ENCODE data around the gene LRRC59. TPM values are rescaled to one million over a fixed set of nuclear protein-coding genes. Genes with fewer than 3 reads are reported as not detected.
"Not testable (repeated sequence)": the region's sequence is repeated elsewhere in the genome, so short reads cannot be mapped to it uniquely, and the experiment has no call there.

The LRRC59 gene
- total RNA-seq: 68.2 TPM

DNA sequence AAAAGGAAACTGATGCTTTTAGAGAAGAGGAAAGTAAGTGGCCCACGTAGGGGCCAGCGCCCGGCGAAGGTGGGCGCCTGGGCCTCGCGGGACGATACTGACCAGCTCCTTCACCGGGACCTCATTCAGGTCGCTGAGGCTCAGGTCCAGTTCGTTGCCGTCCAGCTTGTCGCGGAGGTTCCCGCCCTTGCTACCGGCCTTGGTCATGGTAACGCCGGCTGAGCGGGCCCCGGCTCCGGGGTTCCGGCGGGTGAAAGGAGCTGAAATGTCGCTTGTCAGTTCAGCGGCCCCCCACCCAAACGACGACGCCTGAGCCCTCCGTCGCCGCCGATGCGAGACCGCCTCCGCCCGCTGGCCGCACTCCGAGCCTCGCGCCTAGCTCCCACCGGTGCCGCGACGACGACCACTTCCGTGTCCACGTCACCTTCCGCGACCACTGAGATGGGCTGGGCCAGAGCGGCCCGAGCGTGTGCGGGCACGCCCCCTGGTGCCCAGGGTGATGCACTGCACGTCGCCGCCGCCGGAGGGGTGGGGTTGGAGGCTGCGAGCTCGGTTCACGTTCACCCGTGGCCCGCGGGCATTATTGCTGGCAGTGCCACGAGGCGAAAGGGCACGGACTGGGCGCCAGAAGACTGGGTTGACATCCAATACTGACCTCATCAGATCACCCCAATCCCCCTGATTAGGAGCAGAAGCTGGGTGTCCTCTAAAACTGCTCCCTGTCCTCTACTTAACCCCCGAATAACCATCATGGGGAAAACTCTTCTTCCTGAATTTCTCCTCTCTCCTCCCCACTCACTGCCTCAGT, at the start of gene LRRC59:
Gene LRRC59 (minus strand): TSS at position 413 of the 808 bp plus-strand sequence. CDS start 206 bp downstream, at position 207.
- peak; percentile 97 for ATAC-seq

DNA sequence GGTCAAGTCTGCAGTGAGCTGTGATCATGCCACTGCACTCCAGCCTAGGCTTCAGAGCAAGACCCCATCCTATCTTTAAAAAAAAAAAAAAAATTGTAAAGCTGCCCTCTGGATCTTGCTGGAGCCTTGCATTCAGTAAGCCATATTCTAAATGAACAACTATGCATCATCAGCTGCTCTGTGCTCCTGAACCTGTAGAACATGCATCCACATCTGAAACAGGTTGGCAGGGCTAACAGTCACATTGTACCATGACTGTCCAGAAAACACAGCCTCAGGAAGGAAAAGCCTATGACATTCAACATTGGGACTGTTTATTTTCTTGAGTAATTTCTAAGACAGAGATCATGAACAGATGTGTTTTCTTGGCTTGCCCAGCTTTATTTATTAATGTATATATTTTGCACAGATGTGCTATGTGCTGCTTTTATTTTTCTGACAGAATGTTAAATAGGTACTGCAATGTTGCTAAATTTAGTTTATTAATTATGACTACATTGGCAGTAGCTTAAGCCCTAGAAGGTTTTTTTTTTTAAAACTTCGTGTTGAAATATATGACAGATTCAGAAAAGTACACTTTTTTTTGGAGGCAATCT, 48.5 kb upstream of the LRRC59 start:
- ATAC-seq: peak; percentile 48

DNA sequence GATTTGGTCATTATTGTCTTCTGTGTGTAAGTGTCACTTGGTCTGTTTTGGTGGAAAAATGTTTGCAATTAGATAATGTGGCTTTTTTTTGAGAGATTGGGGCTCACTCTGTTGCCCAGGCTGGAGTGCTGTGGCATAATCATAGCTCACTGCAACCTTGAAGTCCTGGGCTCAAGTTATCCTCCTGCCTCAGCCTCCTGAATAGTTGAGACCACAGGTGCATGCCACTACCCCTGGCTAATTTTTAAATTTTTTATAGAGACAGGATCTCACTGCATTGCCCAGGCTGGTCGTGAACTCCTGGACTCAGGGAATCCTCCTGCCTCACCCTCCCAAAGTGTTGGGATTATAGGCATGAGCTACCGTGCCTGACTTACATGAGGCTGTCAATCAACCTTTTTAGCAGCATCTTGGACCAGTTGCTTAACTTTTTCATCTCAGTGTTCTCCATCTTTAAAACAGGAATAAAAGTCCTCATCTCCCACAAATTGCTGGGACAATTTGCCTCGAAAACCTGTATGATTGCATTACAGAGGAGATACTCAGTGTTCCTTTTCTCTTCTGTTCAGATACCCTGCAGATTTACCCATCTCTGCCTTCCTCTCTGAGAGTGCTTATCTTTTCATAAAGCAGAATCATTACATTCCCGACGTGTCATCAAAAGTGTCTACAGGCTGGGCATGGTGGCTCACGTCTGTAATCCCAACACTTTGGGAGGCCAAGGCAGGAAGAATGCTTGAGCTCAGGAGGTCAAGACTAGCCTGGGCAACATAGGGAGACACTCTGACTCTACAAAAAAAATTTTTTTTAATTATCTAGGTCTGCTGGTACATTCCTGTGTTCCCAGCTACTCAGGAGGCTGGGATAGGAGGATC, 47.8 kb upstream of the LRRC59 start:
- ATAC-seq: no peak

DNA sequence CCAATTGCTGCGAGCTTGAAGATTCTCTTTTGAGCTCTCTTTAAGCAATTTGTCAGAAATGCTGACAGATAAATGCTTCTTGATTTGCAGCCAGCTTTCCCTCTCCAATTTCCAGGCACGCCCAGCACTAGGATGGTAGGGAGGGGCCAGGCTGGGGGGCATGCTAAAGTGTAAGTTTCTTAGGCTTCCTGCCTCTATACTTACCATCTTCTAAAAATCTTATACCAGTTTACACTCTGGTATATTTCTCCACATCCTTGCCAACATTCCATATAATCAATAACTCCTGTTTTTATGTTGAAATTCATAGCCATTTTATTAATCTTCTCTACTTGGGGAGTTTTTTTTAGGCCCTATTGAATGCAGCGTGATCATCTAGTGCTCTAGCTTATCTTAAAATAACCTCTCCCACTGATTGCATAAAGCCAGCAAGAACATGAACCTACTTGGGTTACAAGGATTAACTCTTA, 46.2 kb upstream of the LRRC59 start:
- ATAC-seq: no peak

DNA sequence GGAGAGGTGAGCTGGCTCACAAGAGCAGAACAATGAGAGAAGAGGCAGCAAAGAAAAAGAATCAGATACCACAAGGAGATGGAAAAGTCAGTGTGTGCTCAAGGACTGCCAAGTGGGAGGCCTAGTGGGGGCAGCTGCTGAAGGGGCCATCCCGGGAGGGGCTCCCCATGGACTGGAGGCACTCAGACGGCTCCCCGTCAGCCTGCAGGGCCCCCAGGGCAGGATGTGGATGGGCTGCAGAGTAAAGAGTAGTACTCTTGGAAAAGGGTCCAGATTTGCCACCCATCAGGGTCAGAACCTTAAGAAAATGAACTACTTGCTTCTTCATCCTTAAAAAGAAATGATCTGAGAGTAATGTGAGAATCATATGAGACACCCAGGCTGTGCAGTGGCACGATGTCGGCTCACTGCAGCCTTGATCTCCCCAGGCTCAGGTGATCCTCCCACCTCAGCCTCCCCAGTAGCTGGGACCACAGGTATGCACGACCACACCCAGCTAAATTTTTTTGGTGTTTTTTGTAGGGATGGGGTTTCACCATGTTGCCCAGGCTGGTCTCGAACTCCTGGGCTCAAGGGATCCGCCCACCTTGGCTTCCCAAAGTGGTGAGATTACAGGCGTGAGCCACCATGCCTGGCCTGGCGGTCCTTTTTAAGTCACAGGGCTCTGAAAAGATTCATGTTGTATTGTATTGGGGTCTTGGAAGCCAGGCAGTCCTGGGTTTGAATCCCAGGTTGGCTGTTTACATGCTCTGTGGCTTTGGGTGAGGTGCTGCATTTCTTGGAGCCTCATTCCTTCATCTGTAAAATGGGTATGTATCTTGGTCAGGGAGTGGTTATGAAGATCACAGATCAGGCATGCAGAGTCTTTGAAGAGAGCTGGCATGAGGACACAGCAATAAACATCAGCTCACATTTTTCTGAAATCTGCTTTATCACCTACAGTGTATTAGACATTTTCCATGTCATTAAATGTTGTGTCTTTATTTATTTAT, 43.8 kb upstream of the LRRC59 start:
- ATAC-seq: peak; percentile 13

DNA sequence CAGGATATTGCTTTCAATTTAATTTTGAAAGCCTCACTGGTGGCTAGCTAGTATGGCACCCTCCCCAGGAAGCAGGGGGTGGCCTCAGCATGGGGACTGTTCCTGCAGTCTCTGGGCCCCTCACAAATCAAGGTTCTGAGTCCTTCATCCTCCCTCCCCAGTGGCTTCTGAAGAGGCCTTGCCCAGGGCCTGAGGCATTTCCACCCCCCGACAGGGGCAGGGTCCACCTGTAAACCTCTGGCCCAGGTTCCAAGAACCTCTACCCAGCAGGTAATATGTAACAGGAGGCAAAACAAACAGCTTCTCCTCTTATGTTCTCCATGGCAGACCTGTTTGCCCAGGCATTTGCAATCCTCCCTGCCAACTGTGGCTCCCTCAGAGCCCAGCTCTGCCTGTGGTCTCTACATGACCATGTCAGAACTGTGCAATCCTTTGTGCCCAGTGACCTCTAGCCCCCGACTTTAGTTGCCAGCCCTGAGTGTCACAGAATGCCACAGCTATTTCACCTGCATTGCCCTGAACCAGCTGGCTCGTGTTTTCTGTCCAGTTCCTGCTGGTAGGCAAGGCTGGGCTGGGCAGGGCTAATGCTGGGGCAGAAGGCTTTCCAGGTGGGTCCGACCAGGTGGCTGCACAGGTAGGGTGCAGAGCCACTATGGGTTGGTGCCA, 43.0 kb upstream of the LRRC59 start:
- ATAC-seq: peak; percentile 26

DNA sequence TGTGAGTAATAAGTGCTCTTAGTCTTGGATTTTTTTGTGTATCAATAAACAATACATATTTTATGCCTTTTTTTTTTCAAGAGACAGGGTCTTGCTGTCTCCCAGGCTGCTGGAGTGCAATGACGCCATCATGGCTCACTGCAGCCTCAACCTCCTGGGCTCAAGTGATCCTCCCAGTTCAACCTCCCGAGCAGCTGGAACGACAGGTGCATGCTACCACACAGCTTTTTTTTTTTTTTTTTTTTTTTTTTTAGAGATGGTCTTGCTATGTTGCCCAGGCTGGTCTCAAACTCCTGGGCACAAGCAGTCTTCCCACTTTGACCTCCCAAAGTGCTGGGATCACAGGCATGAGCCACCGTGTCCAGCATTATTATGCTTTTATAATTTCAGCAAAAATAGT, 41.7 kb upstream of the LRRC59 start:
- no peak for ATAC-seq

DNA sequence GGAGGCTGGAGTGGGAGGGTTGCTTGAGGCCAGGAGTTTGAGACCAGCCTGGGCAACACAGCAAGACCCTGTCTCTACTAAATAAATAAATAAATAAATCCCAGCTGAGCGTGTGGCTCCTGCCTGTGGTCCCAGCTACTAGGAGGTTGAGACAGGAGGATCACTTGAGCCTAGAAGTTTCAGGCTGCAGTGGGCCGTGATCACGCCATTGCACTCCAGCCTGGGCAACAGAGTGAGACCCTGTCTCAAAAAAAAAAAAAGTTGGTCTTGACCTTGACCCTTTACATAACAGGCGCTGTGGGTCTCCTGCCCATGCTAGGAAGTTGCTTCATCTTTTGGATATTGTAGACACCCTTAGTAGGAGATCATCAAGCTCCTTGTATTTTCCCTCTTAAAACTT, 40.1 kb upstream of the LRRC59 start:
- ATAC-seq: no peak

DNA sequence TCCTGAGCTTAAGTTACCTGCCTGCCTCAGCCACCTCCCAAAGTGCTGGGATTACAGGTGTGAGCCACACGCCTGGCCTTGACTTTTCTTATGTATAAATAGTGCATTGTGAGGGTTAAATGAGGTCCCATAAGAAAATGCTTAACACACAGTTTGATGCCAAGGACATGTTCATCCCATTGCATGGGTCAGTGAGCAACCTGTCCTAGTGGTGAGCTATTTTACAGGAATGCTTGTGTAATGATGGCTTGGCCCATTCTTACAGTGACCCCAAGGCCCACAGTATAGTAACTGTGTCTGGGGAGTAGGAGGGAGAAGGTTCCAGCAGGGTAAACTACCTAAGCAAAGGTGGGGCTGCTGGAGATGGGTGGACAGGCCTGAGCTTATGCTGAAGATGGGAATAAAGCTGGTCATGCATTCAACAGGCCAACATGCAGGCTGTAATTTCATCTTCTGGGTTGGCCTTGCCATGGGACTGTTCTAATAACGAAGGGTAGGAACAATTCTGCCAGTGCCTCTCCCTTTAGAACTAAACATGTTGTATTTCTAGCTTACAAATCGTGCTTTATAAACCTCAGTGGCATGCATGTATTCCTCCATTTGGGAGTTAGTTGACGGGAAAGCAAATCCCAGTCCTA, 34.9 kb upstream of the LRRC59 start:
- ATAC-seq: no peak

DNA sequence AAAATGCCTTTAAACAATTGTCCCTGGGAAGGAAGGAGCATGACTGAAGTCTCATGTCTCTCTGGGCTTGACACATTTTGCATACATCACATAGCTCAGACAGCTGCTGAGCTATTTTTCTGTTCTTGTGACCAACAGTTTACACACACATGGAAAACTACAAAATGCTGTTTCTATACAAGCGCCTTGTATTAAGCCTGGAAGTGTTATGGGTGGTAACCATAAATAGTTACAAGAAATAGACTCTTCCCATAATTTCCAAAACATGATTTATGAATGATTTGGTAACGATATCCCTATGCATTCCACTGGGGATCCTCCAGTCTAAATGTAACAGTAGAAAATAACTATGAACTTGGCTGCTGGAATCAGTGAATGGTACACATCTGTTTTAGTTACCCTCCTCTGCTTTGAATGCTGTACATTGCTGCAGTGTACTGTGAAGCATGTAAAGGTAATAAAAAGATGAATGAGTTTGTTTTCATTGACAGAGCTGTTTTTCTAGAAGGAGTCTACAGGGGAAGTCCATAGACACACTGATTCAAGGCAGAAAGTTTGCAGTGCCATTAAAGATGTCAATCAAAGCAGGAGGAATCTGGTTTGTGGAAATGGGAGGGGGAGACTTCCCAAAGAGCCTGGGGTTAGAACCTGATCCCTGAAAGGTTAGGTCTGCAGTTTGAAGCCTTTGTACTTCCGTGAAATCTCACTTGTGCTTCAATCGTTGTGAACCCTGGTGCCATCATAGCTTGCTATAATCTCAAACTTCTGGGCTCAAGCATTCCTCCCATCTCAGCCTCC, 33.7 kb upstream of the LRRC59 start:
- no peak for ATAC-seq

DNA sequence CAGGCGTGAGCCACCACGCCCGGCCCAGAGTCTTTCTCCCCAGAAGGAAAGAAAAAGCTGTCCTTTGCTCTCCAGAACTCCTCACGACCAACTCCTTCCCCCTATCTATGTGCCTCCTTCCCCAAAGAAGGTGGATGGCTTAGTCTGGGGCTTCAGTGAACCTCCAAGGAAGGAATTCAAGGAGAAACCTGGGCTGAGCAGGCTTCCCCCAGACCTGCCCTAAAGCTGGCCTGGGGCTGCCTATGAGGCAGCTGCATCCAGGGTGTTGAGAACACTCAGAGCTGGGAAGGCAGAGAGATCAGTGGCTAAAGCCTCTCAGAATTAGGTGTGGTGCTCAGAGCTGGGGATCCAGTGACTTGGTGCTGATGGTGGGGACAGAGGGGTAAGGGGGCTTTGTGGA, 32.5 kb upstream of the LRRC59 start:
- ATAC-seq: no peak

DNA sequence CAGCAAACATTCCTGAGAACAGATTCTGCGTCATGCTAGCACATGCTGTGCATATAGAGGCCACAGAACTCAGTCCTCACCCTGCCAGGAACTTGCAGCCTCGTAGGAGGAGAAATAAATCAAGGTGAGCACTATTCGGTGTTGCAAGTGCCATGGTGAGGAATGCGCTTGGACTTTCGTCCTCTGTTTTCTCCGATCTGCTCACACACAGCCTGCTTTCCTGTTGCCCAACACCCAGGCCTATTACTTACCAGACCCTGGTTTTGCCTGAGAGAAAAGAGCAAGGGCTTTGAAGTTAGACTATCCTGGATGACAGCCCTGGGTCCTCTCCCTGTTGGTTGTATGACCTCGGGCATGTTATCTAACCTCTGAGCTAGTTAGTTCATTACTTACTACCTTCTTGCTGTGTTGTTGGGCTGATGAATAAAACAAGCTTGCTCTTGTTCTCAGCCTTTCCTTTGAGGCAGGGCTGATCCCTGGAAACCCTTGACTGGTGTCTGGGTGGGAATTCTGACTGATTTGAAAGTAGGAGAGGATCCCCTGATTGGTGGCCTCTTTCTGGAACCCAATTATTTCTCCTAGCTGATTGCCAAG, 31.6 kb upstream of the LRRC59 start:
- ATAC-seq: peak; percentile 79

DNA sequence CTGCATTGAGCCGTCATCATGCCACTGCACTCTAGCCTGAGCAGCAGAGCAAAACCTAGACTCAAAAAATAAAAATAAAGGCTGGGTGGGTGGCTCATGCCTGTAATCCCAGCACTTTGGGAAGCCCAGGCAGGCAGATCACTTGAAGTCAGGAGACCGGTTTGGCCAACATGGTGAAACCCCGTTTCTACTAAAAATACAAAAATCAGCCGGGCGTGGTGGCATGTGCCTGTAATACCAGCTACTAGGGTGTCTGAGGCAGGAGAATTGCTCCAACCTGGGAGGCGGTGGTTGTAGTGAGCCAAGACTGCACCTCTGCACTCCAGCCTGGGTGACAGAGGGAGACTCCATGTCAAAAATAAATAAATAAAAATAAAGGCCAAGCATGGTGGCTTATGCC, 30.8 kb upstream of the LRRC59 start:
- ATAC-seq: not testable (repeated sequence)

DNA sequence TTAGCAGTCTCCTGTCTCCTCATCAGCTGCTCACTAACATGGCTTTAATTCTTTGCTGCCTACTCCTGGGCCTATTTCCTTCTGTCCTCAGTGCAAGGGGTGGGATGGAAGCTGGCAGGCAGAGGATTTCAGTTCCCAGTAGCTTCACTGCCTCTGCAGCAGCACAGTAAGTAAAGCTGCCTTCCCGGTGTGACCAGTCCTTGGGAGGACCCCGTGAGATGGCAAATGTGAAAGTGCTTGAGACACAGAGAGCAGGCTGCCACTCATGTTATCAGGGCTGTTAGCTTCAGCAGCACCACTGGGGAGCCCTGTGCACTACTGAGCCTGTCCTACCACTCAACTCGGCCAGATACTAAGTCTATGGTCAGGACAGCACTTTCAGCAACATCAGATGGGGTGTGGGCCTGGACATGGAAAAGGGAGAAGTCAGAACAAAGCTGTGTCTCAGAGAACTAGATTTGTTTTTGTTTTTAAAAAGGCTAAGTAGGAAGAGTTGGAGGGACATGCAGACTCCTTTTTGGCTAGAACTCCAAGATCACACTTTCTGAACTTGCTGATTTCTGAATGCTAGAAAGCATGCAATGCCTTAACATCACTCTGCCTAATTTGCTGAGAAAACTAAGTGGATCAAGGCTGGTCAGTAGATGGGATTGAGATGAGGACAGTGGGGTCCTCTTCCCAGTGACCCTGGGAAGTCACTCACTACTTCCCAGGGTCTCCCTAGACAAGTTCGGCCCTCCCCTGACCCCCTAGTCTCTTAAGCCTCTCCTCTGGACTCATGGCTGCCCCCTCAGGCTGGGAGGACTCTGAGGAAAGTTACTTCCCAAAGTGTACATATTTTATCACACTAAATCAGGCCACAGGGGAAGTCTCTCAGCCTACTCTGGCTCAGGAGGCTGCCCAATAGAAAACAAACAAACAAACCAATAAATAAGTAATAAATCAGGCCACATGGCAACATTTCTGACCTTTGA, 29.8 kb upstream of the LRRC59 start:
- ATAC-seq: peak; percentile 25

DNA sequence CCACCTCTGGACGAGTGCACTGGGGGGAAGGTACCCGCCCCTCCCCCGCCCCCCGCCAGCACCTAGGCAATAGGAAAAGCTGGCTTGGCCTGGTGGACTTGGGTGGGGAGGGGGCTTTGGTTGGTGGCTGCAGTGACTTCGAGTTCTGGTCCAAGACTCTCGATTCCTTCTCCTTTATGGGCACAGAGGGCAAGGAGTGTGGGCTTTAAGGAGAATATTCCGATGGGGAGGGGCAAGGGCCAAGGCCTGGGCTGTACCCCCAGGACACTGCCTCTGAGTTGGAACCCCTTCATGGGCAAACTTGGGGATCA, 29.1 kb upstream of the LRRC59 start:
- no peak for ATAC-seq

DNA sequence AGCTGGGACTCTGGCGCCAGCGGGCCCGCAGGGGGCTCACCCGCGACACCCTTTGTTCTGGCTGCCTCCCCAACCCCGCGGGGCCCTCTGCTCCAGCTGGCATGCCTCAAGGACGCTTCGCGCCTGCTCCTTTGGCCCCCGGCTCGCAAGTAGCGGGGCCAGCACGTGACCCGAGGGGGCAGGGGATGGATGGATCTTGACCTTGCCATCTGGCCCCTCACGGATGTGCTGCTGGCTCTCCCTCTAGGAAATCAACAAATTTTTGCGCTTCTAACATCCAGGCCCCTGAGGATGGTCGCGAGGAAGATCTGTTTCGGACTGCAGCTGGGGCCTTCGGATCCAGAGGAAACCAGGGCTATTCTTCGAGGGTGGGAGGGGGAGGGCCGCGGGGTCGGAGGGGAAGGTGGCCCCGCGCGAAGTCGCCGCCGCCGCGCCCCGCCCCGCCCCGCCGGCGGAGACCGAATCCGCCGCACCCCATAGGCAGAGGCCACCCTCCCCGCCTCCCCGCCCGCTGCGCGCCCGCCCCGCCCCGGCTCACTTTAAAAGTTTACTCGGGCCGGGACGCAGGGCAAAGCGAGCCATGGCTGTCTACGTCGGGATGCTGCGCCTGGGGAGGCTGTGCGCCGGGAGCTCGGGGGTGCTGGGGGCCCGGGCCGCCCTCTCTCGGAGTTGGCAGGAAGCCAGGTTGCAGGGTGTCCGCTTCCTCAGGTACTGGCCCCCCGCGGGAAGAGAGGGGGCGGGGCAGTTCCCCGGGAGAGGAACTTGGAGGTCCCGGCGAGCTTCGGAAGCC, 28.6 kb upstream of the LRRC59 start, which contains the start of gene ACSF2:
Gene ACSF2 (plus strand): TSS at position 537 of the 790 bp plus-strand sequence. CDS start 44 bp downstream, at position 581.
- ATAC-seq: peak; percentile 72

DNA sequence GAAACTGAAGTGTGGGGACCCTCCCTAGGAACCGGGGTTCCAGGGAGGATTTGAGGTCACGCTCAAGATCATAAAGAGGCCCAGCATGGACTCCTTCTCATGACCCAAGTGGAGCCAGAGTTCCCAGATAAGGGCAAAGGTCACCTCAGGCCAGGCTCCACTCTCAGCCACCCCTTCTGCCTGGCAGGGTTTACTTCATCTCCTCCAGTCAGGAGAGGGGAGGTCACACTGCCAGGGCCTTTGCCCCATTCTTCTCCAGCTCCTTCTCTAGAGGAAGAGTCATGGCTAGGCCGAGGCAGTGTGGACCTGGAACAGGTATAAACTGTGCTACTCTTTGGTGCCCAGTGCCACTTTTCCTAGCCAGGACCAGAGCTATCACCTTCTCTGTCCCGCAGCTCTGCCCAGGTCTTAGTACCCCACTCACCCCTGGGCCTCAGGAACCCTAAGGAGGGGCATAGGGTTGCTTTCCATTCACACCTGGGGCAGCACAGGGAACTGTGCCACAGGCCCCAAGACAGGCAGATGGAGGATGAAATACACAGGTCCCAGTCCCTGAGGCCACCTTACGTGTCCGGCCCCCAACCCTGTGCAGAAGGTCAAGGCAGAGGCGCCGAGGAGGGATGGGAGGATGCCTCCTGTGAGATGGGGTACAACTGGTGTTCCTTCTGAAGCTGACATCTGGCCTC, 27.8 kb upstream of the LRRC59 start:
- ATAC-seq: no peak

Measured in esophagus mucosa (tissue), 1 donor.